Peyer's patch (tissue), 4 donors: Measurements from ENCODE around the gene DMRT1.

Source experiments
- CTCF ChIP-seq, 6 experiments: fragments of 450-650 bp in 4 of 6; fragments of 200-600 bp in 2 of 6; sonication (generic) in 1 of 6; IDR thresholded peaks; one replicate each; pipeline ENCODE4 v1.5.1; 2017 to 2019; ENCODE audit warnings: antibody characterized with exemption in 6 of 6, mild to moderate bottlenecking in 3 of 6, moderate library complexity in 1 of 6
- POLR2A ChIP-seq, 2 donors: fragments of 450-650 bp; IDR thresholded peaks; one replicate each; pipeline ENCODE4 v1.5.1; 2017; ENCODE audit warnings: antibody characterized with exemption in 2 of 2, mild to moderate bottlenecking in 2 of 2, moderate library complexity in 2 of 2

- TF ChIP-seq CTCF (IDR thresholded peaks at IDR 0.05) (no peak), POLR2A (IDR thresholded peaks at IDR 0.05) (no peak)
Measured at GRCh38 chr9:847505-847904, 6.0 kb downstream of the DMRT1 start.
